Stimulated activated effector memory CD8-positive, alpha-beta T cell treated with anti-CD3 and anti-CD28 coated beads, Interleukin-12 subunit alpha, Interleukin-12 subunit beta, amount 100 ng/mL, for 72 hours (primary cell): Measurements from ENCODE around the gene CGRRF1.

Experiments used
- ATAC-seq: fragments of 150-1000 bp; cut with Tn5 transposase; 2 replicates; pipeline ENCODE4 v1.10.0; 2021
- DNase-seq, 2 donors: peaks; one replicate each; pipeline ENCODE4 v3.0.0; 2021 to 2022; ENCODE audit warnings: low spot score in 2 of 2
- H3K27ac Mint-ChIP-seq: one replicate; pipeline ENCODE4 v1.8.0; 2022; ENCODE audit warnings: mild to moderate bottlenecking, mixed read lengths
- H3K36me3 Mint-ChIP-seq: one replicate; pipeline ENCODE4 v1.8.0; 2022; ENCODE audit warnings: mild to moderate bottlenecking, mixed read lengths
- H3K4me1 Mint-ChIP-seq: one replicate; pipeline ENCODE4 v1.8.0; 2022; ENCODE audit warnings: mixed read lengths
- H3K4me3 Mint-ChIP-seq: one replicate; pipeline ENCODE4 v1.8.0; 2022; ENCODE audit warnings: mild to moderate bottlenecking, mixed read lengths
- H3K9me3 Mint-ChIP-seq: one replicate; pipeline ENCODE4 v1.8.0; 2022; ENCODE audit warnings: mixed read lengths

The CGRRF1 gene

GRCh38 chr14:54572316-54572715, 62.6 kb downstream of the CGRRF1 start:
- Mint-ChIP-seq H3K27ac (no peak overlapping the region), H3K4me1 (peaks cover 3% of the 10 kb centered on the region), H3K4me3 (no peak overlapping the region), H3K36me3 (no peaks in the 10 kb centered on the region), H3K9me3 (peaks cover 10% of the 10 kb centered on the region)
- ATAC-seq (no peak), DNase-seq (peak in 1 of 2 donors; percentile 58)

GRCh38 chr14:54574528-54574927, 64.8 kb downstream of the CGRRF1 start:
- Mint-ChIP-seq H3K27ac (no peak overlapping the region), H3K4me3 (no peak overlapping the region), H3K36me3 (no peaks in the 10 kb centered on the region), H3K9me3 (peaks cover 10% of the 10 kb centered on the region), H3K4me1 (no peaks in the 10 kb centered on the region)
- DNase-seq, result no peak
- no peak for ATAC-seq

- H3K4me1 Mint-ChIP-seq, result no peaks in the 10 kb centered on the region
- no peak overlapping the region for H3K27ac Mint-ChIP-seq
- H3K36me3 Mint-ChIP-seq, result no peaks in the 10 kb centered on the region
- DNase-seq, result no peak
- no peak overlapping the region for H3K4me3 Mint-ChIP-seq
- ATAC-seq, result peak; percentile 74
- H3K9me3 Mint-ChIP-seq, result peaks cover 5% of the 10 kb centered on the region
These were observed 67.8 kb downstream of the CGRRF1 start for GRCh38 chr14:54577494-54577893.

GRCh38 chr14:54577977-54578376, 68.3 kb downstream of the CGRRF1 start:
- DNase-seq (no peak), ATAC-seq (no peak)
- Mint-ChIP-seq H3K36me3 (no peaks in the 10 kb centered on the region), H3K4me1 (no peaks in the 10 kb centered on the region), H3K4me3 (no peak overlapping the region), H3K9me3 (peaks cover 5% of the 10 kb centered on the region), H3K27ac (no peak overlapping the region)

GRCh38 chr14:54579621-54580020, 69.9 kb downstream of the CGRRF1 start:
- Mint-ChIP-seq H3K4me1 (no peaks in the 10 kb centered on the region), H3K36me3 (no peaks in the 10 kb centered on the region), H3K4me3 (no peak overlapping the region), H3K9me3 (no peaks in the 10 kb centered on the region), H3K27ac (no peak overlapping the region)
- ATAC-seq (no peak), DNase-seq (no peak)

- Mint-ChIP-seq H3K4me1 (no peaks in the 10 kb centered on the region), H3K27ac (no peak overlapping the region), H3K9me3 (no peaks in the 10 kb centered on the region), H3K4me3 (no peak overlapping the region), H3K36me3 (no peaks in the 10 kb centered on the region)
- DNase-seq (no peak), ATAC-seq (no peak)
These were observed 71.2 kb downstream of the CGRRF1 start for GRCh38 chr14:54580933-54581332.

GRCh38 chr14:54582334-54582733, 72.6 kb downstream of the CGRRF1 start:
- Mint-ChIP-seq H3K4me1 (no peaks in the 10 kb centered on the region), H3K36me3 (no peaks in the 10 kb centered on the region), H3K9me3 (no peaks in the 10 kb centered on the region), H3K27ac (no peak overlapping the region), H3K4me3 (no peak overlapping the region)
- DNase-seq (no peak), ATAC-seq (no peak)

GRCh38 chr14:54584097-54584496, 74.4 kb downstream of the CGRRF1 start:
- Mint-ChIP-seq H3K9me3 (no peaks in the 10 kb centered on the region), H3K27ac (no peak overlapping the region), H3K36me3 (no peaks in the 10 kb centered on the region), H3K4me3 (no peak overlapping the region), H3K4me1 (no peaks in the 10 kb centered on the region)
- ATAC-seq, result no peak
- DNase-seq, result no peak

GRCh38 chr14:54585214-54585613, 75.5 kb downstream of the CGRRF1 start:
- Mint-ChIP-seq H3K4me1 (no peaks in the 10 kb centered on the region), H3K36me3 (no peaks in the 10 kb centered on the region), H3K27ac (no peak overlapping the region), H3K4me3 (no peak overlapping the region), H3K9me3 (no peaks in the 10 kb centered on the region)
- ATAC-seq (no peak), DNase-seq (no peak)
